A549 (cell line): ENCODE results near the gene ZNF267. TPM values are rescaled to one million over a fixed set of nuclear protein-coding genes. Genes with fewer than 3 reads are reported as not detected.

Experiments
- ATAC-seq, 2 experiments: fragments of 200-7000 bp in 1 of 2; fragments of >200 bp in 1 of 2; cut with Nextera tagmentation in 1 of 2; cut with Tn5 transposase in 1 of 2; 3 replicates each; pipeline versions ENCODE4 v1.8.0 to v1.9.1; 2018 to 2020; ENCODE audit warnings: mild to moderate bottlenecking in 1 of 2, moderate library complexity in 1 of 2
- CTCF ChIA-PET: fragments of 300-600 bp; sonication (Branson Sonifier 250); formaldehyde crosslinking; extraction: SDS; loops from one replicate; lab custom pipeline; 2021; ENCODE audit warnings: antibody characterized with exemption, inconsistent platforms; lab: Yijun Ruan, JAX
- POLR2A ChIA-PET: fragments of 350-600 bp; formaldehyde crosslinking; extraction: SDS; loops from one replicate; lab custom pipeline; 2021; ENCODE audit warnings: antibody characterized with exemption, inconsistent platforms; lab: Yijun Ruan, JAX
- DNase-seq, 2 experiments: peaks; one replicate each; pipeline versions ENCODE4 v3.0.0 to v3.0.0-alpha.2; 2011 to 2016; ENCODE audit warnings: low read depth in 1 of 2, low spot score in 1 of 2
- FAIRE-seq: peaks from 2 replicates; lab custom pipeline; 2011; peaks lifted over from hg19 to GRCh38; lab: Jason Lieb, UNC
- H3K27ac ChIP-seq, 2 experiments: fragments of >200 bp; sonication (Bioruptor Twin); formaldehyde crosslinking; 3 replicates each; pipeline ENCODE4 v1.5.1; 2016 to 2017
- H3K4me1 ChIP-seq: fragments of >200 bp; sonication (Bioruptor Twin); formaldehyde crosslinking; 3 replicates; pipeline ENCODE4 v1.6.1; 2016
- H3K4me2 ChIP-seq: fragments of >200 bp; sonication (Bioruptor Twin); formaldehyde crosslinking; 3 replicates; pipeline ENCODE4 v1.6.1; 2016
- H3K4me3 ChIP-seq: fragments of >200 bp; sonication (Bioruptor Twin); formaldehyde crosslinking; 3 replicates; pipeline ENCODE4 v1.5.1; 2016
- H3K9me3 ChIP-seq: fragments of >200 bp; sonication (Bioruptor Twin); formaldehyde crosslinking; 3 replicates; pipeline ENCODE4 v1.6.1; 2016
- BHLHE40 ChIP-seq: IDR thresholded peaks from 2 replicates; pipeline ENCODE4 v1.6.1; 2012; ENCODE audit warnings: low read depth, low read length, inconsistent platforms
- CBX8 ChIP-seq: fragments of 200-600 bp; sonication (generic); IDR thresholded peaks from 2 replicates; pipeline ENCODE4 v1.6.1; 2016
- CTCF ChIP-seq: fragments of >200 bp; sonication (Bioruptor Twin); formaldehyde crosslinking; IDR thresholded peaks from 3 replicates; pipeline ENCODE4 v1.5.1; 2016
- ELK1 ChIP-seq: fragments of 150-350 bp; IDR thresholded peaks from 2 replicates; pipeline ENCODE4 v1.6.1; 2014; ENCODE audit warnings: low read depth, mild to moderate bottlenecking, low read length
- ESRRA ChIP-seq: fragments of 150-350 bp; IDR thresholded peaks from 2 replicates; pipeline ENCODE4 v1.6.1; 2014; ENCODE audit warnings: mild to moderate bottlenecking, low read length, borderline replicate concordance
- HEYL ChIP-seq: fragments of 250-450 bp; sonication (Bioruptor Pico); IDR thresholded peaks from 2 replicates; pipeline ENCODE4 v1.8.0; 2021; ENCODE audit warnings: mild to moderate bottlenecking, moderate library complexity
- JUN ChIP-seq, 2 experiments: fragments of >200 bp; sonication (Bioruptor Twin); formaldehyde crosslinking; IDR thresholded peaks; 2 replicates in 1 of 2; 3 replicates in 1 of 2; pipeline ENCODE4 v1.6.1; 2016 to 2017
- JUNB ChIP-seq: fragments of >200 bp; sonication (Bioruptor Twin); formaldehyde crosslinking; IDR thresholded peaks from 2 replicates; pipeline ENCODE4 v1.6.1; 2016
- POLR2AphosphoS2 ChIP-seq: conservative IDR thresholded peaks from 2 replicates; pipeline ENCODE4 v1.6.1; 2012; ENCODE audit warnings: low read length, improper control_type of control experiment, inconsistent platforms
- RAD21 ChIP-seq, 2 experiments: fragments of >200 bp in 1 of 2; sonication (Bioruptor Twin) in 1 of 2; formaldehyde crosslinking in 1 of 2; IDR thresholded peaks in 1 of 2; conservative IDR thresholded peaks in 1 of 2; 2 replicates in 1 of 2; 3 replicates in 1 of 2; pipeline ENCODE4 v1.6.1; 2012 to 2018; ENCODE audit warnings: inconsistent platforms in 1 of 2
- RFX5 ChIP-seq: fragments of 450-650 bp; IDR thresholded peaks from 2 replicates; pipeline ENCODE4 v1.7.1; 2014; ENCODE audit warnings: antibody characterized with exemption, mild to moderate bottlenecking, moderate library complexity
- SMC3 ChIP-seq: fragments of >200 bp; sonication (Bioruptor Twin); formaldehyde crosslinking; IDR thresholded peaks from 3 replicates; pipeline ENCODE4 v1.6.1; 2018; ENCODE audit warnings: inconsistent platforms
- ZC3H11A ChIP-seq: fragments of 450-650 bp; IDR thresholded peaks from 2 replicates; pipeline ENCODE4 v1.6.1; 2014; ENCODE audit warnings: antibody characterized with exemption, mild to moderate bottlenecking
- ZNF302 ChIP-seq: fragments of 250-450 bp; sonication (Bioruptor Pico); IDR thresholded peaks from 2 replicates; pipeline ENCODE4 v1.9.0; 2021; ENCODE audit warnings: inconsistent platforms, mild to moderate bottlenecking, moderate library complexity
- ZSCAN20 ChIP-seq: fragments of 250-450 bp; sonication (Bioruptor Pico); IDR thresholded peaks from 2 replicates; pipeline ENCODE4 v1.8.0; 2022; ENCODE audit warnings: mild to moderate bottlenecking, moderate library complexity
- WGBS: methylation state at CpG from one replicate; pipeline ENCODE4 v1.1.6; 2017; ENCODE audit errors: missing lambda C conversion rate; 5-methylcytosine and 5-hydroxymethylcytosine counted together
- polyA plus RNA-seq, 4 experiments: library from polyadenylated mRNA; depleted of rRNA in 3 of 4; stranded (reverse); fragments of >200 nt; fragmentation: RNase III in 1 of 4; extraction: RNeasy Plus Mini Kit Qiagen cat#74134 plus additional on column Dnase treatment in 1 of 4; gene quantifications; 2 replicates in 3 of 4; 3 replicates in 1 of 4; pipeline ENCODE4 v1.2.3, GENCODE V29; 2011 to 2017
- TF ChIP-seq, protein P1 (sequence below): fragments of 250-450 bp; sonication (Bioruptor Pico); IDR thresholded peaks from 2 replicates; pipeline ENCODE4 v1.5.0; 2020; ENCODE audit warnings: low read depth, mild to moderate bottlenecking, moderate library complexity

The ZNF267 gene
- polyA plus RNA-seq, 2 of the 4 experiments (the other 2 are of a cell fraction), result 8.3 to 10.2 TPM

DNA sequence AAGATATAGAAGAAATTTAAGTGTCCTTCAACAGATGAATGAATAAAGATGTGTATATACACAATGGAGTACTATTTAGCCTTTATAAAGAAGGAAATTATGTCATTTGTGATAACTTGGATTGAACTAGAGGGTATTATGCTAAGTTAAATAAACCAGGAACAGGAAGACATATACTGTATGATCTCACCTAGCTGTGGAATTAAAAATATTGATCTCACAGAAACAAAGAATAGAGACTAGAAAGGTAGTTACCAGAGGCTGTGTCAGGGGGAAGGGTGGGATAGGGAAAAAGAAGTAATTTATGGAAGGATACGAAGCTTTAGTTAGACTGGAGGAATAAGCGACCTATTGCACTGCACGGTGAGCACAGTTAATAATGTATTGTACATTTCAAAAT is 5.4 kb upstream of the ZNF267 start:
- Histone ChIP-seq H3K9me3 (no peaks in the 10 kb centered on the region), H3K27ac (no peak overlapping the region), H3K4me1 (no peaks in the 10 kb centered on the region), H3K4me3 (no peak overlapping the region), H3K4me2 (no peak overlapping the region; the same call in 2 of the 3 replicates)
- ATAC-seq (peak in 1 of 2 experiments; percentile 24; a peak in 3 of 6 replicates), FAIRE-seq (no peak), DNase-seq (no peak)
- ChIA-PET POLR2A (interaction anchor here (0.6 to 1.7 kb wide), 2 partner anchors 367 to 409 kb away, joined by 3 to 4 read pairs; partner anchors contain the start of gene ARMC5), CTCF (interaction anchor here (0.7 to 3.2 kb wide), 34 partner anchors 9 to 1459 kb away, joined by 3 to 29 read pairs (median 4); partner anchors contain the start of genes ARMC5, HSD3B7, PYCARD and RUSF1)
- WGBS, result 4% methylated on average over 3 of the region's 3 CpGs
- TF ChIP-seq ZC3H11A, result no peak
- TF ChIP-seq ZNF302 (CRISPR knock-in tag), result no peak
- no peak for TF ChIP-seq JUN (IDR thresholded peaks at IDR 0.05)
- no peak for TF ChIP-seq POLR2AphosphoS2
- TF ChIP-seq HEYL (CRISPR knock-in tag), result no peak

GRCh38 chr16:31868691-31869167 is 4.9 kb upstream of the ZNF267 start:
- DNase-seq (peak; percentile 51 to 66), FAIRE-seq (no peak), ATAC-seq (peak; percentile 86 to 89)
- POLR2A ChIA-PET, result interaction anchor here (0.6 to 1.7 kb wide), 2 partner anchors 367 to 409 kb away, joined by 3 to 4 read pairs; partner anchors contain the start of gene ARMC5
- WGBS, result 7% methylated on average over 8 of the region's 8 CpGs
- TF ChIP-seq ELK1 (no peak), RAD21 (conservative IDR thresholded peaks at IDR 0.05 in 1 of 2, IDR thresholded peaks at IDR 0.05 in 1 of 2) (peak; percentile 85 to 86), SMC3 (peak; percentile 63; the same call in 2 of the 3 replicates), ZSCAN20 (CRISPR knock-in tag) (no peak), CTCF (peak; percentile 82)
- Histone ChIP-seq H3K27ac (no peak overlapping the region), H3K4me2 (peak overlapping the region; percentile 51), H3K4me3 (no peak overlapping the region), H3K4me1 (no peaks in the 10 kb centered on the region), H3K9me3 (no peaks in the 10 kb centered on the region)
- CTCF ChIA-PET, result interaction anchor here (0.6 to 3.2 kb wide), 37 partner anchors 8 to 1459 kb away, joined by 3 to 29 read pairs (median 4); partner anchors contain the start of genes ARMC5, HSD3B7, PYCARD and RUSF1

DNA sequence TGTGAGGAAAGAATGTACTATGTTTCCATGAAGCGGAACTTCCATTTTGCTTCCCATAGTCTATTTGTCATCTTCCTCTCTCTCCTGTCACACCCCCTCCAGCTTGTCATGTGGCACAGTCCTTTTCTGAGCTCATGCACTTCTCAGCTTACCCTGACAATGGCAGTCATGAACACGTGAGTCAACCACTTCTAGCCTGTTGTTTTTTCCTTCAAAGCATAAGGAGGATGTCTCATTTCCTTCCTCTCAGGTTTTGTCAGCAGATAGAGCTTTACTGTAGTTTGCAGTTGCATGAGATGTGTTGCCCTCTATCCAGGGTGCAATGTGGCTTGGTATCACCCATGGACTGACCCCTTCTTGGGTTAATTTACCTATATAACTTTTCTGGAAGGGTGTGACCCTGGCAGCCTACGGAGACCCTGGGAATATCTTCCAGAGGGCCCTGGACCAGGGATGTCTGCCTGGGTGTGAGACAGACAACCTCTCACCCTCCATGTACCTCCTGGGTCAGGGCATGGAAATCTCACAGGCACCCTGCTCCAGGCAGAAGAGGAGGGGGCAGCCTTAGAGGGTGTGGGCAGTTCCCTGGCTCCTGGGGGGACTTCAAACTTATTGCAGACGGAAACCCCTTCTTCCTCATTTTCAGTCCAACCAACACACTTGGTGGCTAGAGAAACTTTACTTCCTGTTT is 4.0 kb upstream of the ZNF267 start:
- no peak for ATAC-seq
- TF ChIP-seq ESRRA, result no peak
- TF ChIP-seq BHLHE40, result no peak
- no peak for TF ChIP-seq RFX5
- no peak for TF ChIP-seq CBX8
- TF ChIP-seq, protein P1, sequence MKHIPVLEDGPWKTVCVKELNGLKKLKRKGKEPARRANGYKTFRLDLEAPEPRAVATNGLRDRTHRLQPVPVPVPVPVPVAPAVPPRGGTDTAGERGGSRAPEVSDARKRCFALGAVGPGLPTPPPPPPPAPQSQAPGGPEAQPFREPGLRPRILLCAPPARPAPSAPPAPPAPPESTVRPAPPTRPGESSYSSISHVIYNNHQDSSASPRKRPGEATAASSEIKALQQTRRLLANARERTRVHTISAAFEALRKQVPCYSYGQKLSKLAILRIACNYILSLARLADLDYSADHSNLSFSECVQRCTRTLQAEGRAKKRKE (CRISPR knock-in tag), result no peak
- no peak for TF ChIP-seq JUNB
- TF ChIP-seq, all 56 proteins: peak for 0
- H3K4me3 ChIP-seq, result no peak overlapping the region
- no peak for DNase-seq
- no peaks in the 10 kb centered on the region for H3K9me3 ChIP-seq
- no peak overlapping the region for H3K27ac ChIP-seq
- no peaks in the 10 kb centered on the region for H3K4me1 ChIP-seq
- FAIRE-seq, result no peak
- WGBS, result 43% methylated on average over 4 of the region's 4 CpGs
- ChIA-PET CTCF (interaction anchor here (1.0 to 3.2 kb wide), 12 partner anchors 10 to 916 kb away, joined by 3 to 29 read pairs (median 5); no protein-coding TSS in a partner anchor), POLR2A (interaction anchor here (1.7 kb wide), 1 partner anchor 410 kb away, joined by 4 read pairs; the partner anchor contains the start of gene ARMC5)
- H3K4me2 ChIP-seq, result no peak overlapping the region
